Suprapubic skin (tissue), 4 donors: ENCODE measurements around the gene ZFR2. TPM values are rescaled to one million over a fixed set of nuclear protein-coding genes. Genes with fewer than 3 reads are reported as not detected.

Experiments used
- DNase-seq, 2 donors: peaks; one replicate each; pipeline ENCODE4 v3.0.0-alpha.2; 2019; ENCODE audit warnings: low spot score in 2 of 2
- H3K27ac ChIP-seq: fragments of 200-600 bp; sonication (generic); one replicate; pipeline ENCODE4 v1.5.1; 2019
- H3K27me3 ChIP-seq: fragments of 200-600 bp; sonication (generic); one replicate; pipeline ENCODE4 v1.5.1; 2019
- H3K36me3 ChIP-seq: fragments of 200-600 bp; sonication (generic); one replicate; pipeline ENCODE4 v1.5.1; 2019
- H3K4me1 ChIP-seq: fragments of 200-600 bp; sonication (generic); one replicate; pipeline ENCODE4 v1.5.1; 2019
- H3K4me3 ChIP-seq: fragments of 200-600 bp; sonication (generic); one replicate; pipeline ENCODE4 v1.5.1; 2019; ENCODE audit warnings: mild to moderate bottlenecking
- H3K9me3 ChIP-seq: fragments of 200-600 bp; sonication (generic); one replicate; pipeline ENCODE4 v1.5.1; 2019
- CTCF ChIP-seq, 2 donors: fragments of 200-600 bp in 1 of 2; fragments of 450-650 bp in 1 of 2; sonication (generic) in 1 of 2; IDR thresholded peaks; one replicate each; pipeline ENCODE4 v1.5.1; 2016 to 2019; ENCODE audit warnings: antibody characterized with exemption in 2 of 2, mild to moderate bottlenecking in 1 of 2, moderate library complexity in 1 of 2
- EP300 ChIP-seq: sonication (generic); formaldehyde crosslinking; IDR thresholded peaks from one replicate; pipeline ENCODE4 v1.6.1; 2017; ENCODE audit warnings: antibody characterized with exemption
- POLR2A ChIP-seq, 2 donors: fragments of 450-650 bp; IDR thresholded peaks; one replicate each; pipeline ENCODE4 v1.6.1; 2017; ENCODE audit warnings: antibody characterized with exemption in 2 of 2, mild to moderate bottlenecking in 2 of 2, moderate library complexity in 2 of 2
- POLR2AphosphoS5 ChIP-seq, 3 donors: sonication (generic); formaldehyde crosslinking; IDR thresholded peaks; one replicate each; pipeline ENCODE4 v1.6.1; 2017; ENCODE audit warnings: antibody characterized with exemption in 3 of 3
- WGBS: methylation state at CpG from one replicate; pipeline ENCODE4 v1.1.5; 2018; 5-methylcytosine and 5-hydroxymethylcytosine counted together
- total RNA-seq, 4 donors: library from RNA; depleted of rRNA; stranded (reverse); fragments of >200 nt; gene quantifications; one replicate each; pipeline ENCODE4 v1.1.0, GENCODE V29; 2016

Gene ZFR2
- total RNA-seq, 4 donors from 2014 or later: 2.5 to 4.8 TPM; not detected in 2

GRCh38 chr19:3783660-3784584 is 84.9 kb downstream of the ZFR2 start:
- Histone ChIP-seq H3K27ac (no peak overlapping the region), H3K36me3 (no peaks in the 10 kb centered on the region), H3K27me3 (peaks cover 52% of the 10 kb centered on the region), H3K9me3 (peaks cover 22% of the 10 kb centered on the region), H3K4me1 (peaks cover 13% of the 10 kb centered on the region), H3K4me3 (no peak overlapping the region)
- DNase-seq: no peak
- WGBS: 66% methylated on average over 20 of the region's 49 CpGs
- TF ChIP-seq POLR2AphosphoS5 (IDR thresholded peaks at IDR 0.05): no peak
- no peak for TF ChIP-seq POLR2A (IDR thresholded peaks at IDR 0.05)
- no peak for TF ChIP-seq CTCF (IDR thresholded peaks at IDR 0.05)
- TF ChIP-seq EP300: no peak

- DNase-seq: no peak
- H3K36me3 ChIP-seq: no peaks in the 10 kb centered on the region
- peaks cover 54% of the 10 kb centered on the region for H3K27me3 ChIP-seq
- TF ChIP-seq POLR2A (IDR thresholded peaks at IDR 0.05) (no peak), POLR2AphosphoS5 (IDR thresholded peaks at IDR 0.05) (no peak), CTCF (IDR thresholded peaks at IDR 0.05) (no peak), EP300 (no peak)
- H3K9me3 ChIP-seq: peaks cover 22% of the 10 kb centered on the region
- H3K4me3 ChIP-seq: no peak overlapping the region
- peaks cover 13% of the 10 kb centered on the region for H3K4me1 ChIP-seq
- 80% methylated on average over 13 of the region's 13 CpGs for WGBS
- no peak overlapping the region for H3K27ac ChIP-seq
These were observed 85.9 kb downstream of the ZFR2 start for GRCh38 chr19:3782903-3783302.

GRCh38 chr19:3782330-3782729 is 86.5 kb downstream of the ZFR2 start:
- peaks cover 52% of the 10 kb centered on the region for H3K27me3 ChIP-seq
- peaks cover 22% of the 10 kb centered on the region for H3K9me3 ChIP-seq
- TF ChIP-seq POLR2A (IDR thresholded peaks at IDR 0.05) (no peak), EP300 (no peak), CTCF (IDR thresholded peaks at IDR 0.05) (no peak), POLR2AphosphoS5 (IDR thresholded peaks at IDR 0.05) (no peak)
- H3K4me1 ChIP-seq: peaks cover 13% of the 10 kb centered on the region
- WGBS: 97% methylated on average over 1 of the region's 1 CpG
- no peak overlapping the region for H3K27ac ChIP-seq
- no peak for DNase-seq
- no peak overlapping the region for H3K4me3 ChIP-seq
- no peaks in the 10 kb centered on the region for H3K36me3 ChIP-seq

DNA sequence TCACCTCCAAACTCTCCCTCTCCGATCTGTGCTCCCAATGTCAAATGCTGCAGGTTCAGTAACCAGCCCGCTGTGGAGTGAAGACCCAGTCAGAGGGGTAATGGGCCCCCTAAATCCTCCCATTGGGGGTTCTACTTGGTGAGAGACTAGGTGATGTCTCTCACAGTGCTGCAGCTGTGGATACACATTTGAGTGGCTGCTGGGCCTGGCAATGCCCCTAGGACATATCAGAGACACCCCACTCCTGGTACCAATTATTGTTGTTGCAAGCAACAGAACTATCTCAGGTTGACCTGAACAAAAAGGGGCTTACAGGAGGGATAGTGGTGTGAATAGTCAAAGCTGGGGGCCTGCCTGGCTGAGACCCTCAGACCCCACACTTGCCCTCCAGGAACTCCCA is 87.2 kb downstream of the ZFR2 start:
- no peak for DNase-seq
- H3K9me3 ChIP-seq: peaks cover 22% of the 10 kb centered on the region
- H3K4me3 ChIP-seq: no peak overlapping the region
- H3K4me1 ChIP-seq: peaks cover 13% of the 10 kb centered on the region
- H3K27me3 ChIP-seq: peaks cover 46% of the 10 kb centered on the region
- WGBS: 100% methylated on average over 2 of the region's 2 CpGs
- H3K36me3 ChIP-seq: no peaks in the 10 kb centered on the region
- H3K27ac ChIP-seq: no peak overlapping the region
- TF ChIP-seq POLR2A (IDR thresholded peaks at IDR 0.05): no peak
- no peak for TF ChIP-seq POLR2AphosphoS5 (IDR thresholded peaks at IDR 0.05)
- no peak for TF ChIP-seq EP300
- no peak for TF ChIP-seq CTCF (IDR thresholded peaks at IDR 0.05)

- Histone ChIP-seq H3K4me3 (no peak overlapping the region), H3K36me3 (no peaks in the 10 kb centered on the region), H3K27me3 (peaks cover 39% of the 10 kb centered on the region), H3K9me3 (peaks cover 22% of the 10 kb centered on the region), H3K4me1 (peaks cover 10% of the 10 kb centered on the region), H3K27ac (no peak overlapping the region)
- DNase-seq: no peak
- TF ChIP-seq EP300: no peak
- no peak for TF ChIP-seq CTCF (IDR thresholded peaks at IDR 0.05)
- no peak for TF ChIP-seq POLR2A (IDR thresholded peaks at IDR 0.05)
- TF ChIP-seq POLR2AphosphoS5 (IDR thresholded peaks at IDR 0.05): no peak
- 87% methylated on average over 9 of the region's 9 CpGs for WGBS
These were observed 88.0 kb downstream of the ZFR2 start for GRCh38 chr19:3780786-3781304.
